NCI-H2196 (cell line): ENCODE measurements around the gene PLIN3.
"Not testable (repeated sequence)": the region's sequence is repeated elsewhere in the genome, so short reads cannot be mapped to it uniquely, and the experiment has no call there.

Experiments used
- DNase-seq: peaks from one replicate; lab custom pipeline; 2025; ENCODE audit not compliant: unreplicated experiment; lab: John Stamatoyannopoulos, UW

The PLIN3 gene

GRCh38 chr19:4814625-4815425, 52.6 kb downstream of the PLIN3 start:
- DNase-seq, result no peak

GRCh38 chr19:4811328-4812131, 55.9 kb downstream of the PLIN3 start:
- peak; percentile 70 for DNase-seq

- no peak for DNase-seq
These were observed 60.3 kb downstream of the PLIN3 start for GRCh38 chr19:4807188-4807587.

- DNase-seq, result no peak
These were observed 61.1 kb downstream of the PLIN3 start for GRCh38 chr19:4806384-4806783.

GRCh38 chr19:4805140-4805539, 62.3 kb downstream of the PLIN3 start:
- DNase-seq, result not testable (repeated sequence)

GRCh38 chr19:4803736-4804695, 63.5 kb downstream of the PLIN3 start:
- peak; percentile 66 for DNase-seq

GRCh38 chr19:4802711-4803110, 64.8 kb downstream of the PLIN3 start:
- no peak for DNase-seq

GRCh38 chr19:4801085-4801619, 66.3 kb downstream of the PLIN3 start:
- DNase-seq, result no peak

- DNase-seq, result no peak
These were observed 66.8 kb downstream of the PLIN3 start for GRCh38 chr19:4800591-4801081.

- no peak for DNase-seq
These were observed 72.1 kb downstream of the PLIN3 start for GRCh38 chr19:4795400-4795799.

- no peak for DNase-seq
These were observed 72.5 kb downstream of the PLIN3 start for GRCh38 chr19:4794971-4795370.

GRCh38 chr19:4793278-4793677, 74.2 kb downstream of the PLIN3 start:
- DNase-seq, result not testable (repeated sequence)

- not testable (repeated sequence) for DNase-seq
These were observed 74.6 kb downstream of the PLIN3 start for GRCh38 chr19:4792866-4793195.

GRCh38 chr19:4792019-4792865, 75.2 kb downstream of the PLIN3 start:
- DNase-seq, result not testable (repeated sequence)

- DNase-seq, result peak; percentile 100
These were observed 76.1 kb downstream of the PLIN3 start, which contains the start of gene FEM1A for GRCh38 chr19:4791183-4792018. Gene FEM1A (plus strand): TSS chr19:4791734. CDS start chr19:4791855, 121 bp downstream.
